Measurements from ENCODE around the gene RALGAPA2.

DNA sequence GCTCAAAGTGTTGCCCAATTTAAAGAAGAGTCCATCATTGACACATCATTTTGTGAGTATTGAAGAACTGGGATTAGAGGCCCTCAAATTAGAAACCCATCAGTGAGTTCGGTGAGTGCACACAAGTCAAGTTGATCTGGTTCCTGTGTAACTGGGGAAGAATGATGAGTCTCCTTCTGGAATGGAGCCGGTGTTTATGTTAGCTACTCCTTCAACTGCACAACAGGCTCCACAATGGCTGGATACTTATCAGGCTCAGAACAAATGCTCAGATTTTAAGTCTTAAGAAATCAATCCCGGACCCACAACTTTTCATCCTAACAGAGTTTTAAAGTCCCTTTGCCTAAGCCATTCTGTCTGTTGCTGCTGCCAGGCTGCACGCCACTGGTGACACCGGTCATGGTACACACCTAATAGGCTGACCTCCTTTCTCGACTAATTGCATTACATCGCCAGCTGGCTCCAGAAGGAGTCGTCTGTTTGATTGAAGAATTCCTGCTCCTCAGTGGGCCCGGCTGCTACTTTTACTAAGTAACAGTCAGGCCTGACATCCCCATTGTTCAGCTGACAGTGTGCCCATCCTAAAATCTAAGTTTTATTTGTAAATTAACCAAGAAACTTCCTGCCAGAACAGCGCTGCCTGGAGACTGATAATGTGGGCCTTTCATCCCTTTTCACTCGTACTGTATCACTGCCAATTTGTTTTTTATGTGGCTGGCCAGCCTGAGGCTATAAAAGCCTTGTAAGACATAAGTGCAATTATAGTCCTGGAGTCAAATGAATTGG lies 214.2 kb downstream of the RALGAPA2 start:
- no peak for TF ChIP-seq EZH2 (IDR thresholded peaks at IDR 0.05; ENCODE audit: low read depth, unreplicated experiment)
- TF ChIP-seq, protein P1, sequence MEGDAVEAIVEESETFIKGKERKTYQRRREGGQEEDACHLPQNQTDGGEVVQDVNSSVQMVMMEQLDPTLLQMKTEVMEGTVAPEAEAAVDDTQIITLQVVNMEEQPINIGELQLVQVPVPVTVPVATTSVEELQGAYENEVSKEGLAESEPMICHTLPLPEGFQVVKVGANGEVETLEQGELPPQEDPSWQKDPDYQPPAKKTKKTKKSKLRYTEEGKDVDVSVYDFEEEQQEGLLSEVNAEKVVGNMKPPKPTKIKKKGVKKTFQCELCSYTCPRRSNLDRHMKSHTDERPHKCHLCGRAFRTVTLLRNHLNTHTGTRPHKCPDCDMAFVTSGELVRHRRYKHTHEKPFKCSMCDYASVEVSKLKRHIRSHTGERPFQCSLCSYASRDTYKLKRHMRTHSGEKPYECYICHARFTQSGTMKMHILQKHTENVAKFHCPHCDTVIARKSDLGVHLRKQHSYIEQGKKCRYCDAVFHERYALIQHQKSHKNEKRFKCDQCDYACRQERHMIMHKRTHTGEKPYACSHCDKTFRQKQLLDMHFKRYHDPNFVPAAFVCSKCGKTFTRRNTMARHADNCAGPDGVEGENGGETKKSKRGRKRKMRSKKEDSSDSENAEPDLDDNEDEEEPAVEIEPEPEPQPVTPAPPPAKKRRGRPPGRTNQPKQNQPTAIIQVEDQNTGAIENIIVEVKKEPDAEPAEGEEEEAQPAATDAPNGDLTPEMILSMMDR (conservative IDR thresholded peaks at IDR 0.05; ENCODE audit: low read depth in 2 of 2), result no peak
- TF ChIP-seq POLR2AphosphoS5 (IDR thresholded peaks at IDR 0.05; ENCODE audit: low read depth), result no peak
- TF ChIP-seq, protein P2, sequence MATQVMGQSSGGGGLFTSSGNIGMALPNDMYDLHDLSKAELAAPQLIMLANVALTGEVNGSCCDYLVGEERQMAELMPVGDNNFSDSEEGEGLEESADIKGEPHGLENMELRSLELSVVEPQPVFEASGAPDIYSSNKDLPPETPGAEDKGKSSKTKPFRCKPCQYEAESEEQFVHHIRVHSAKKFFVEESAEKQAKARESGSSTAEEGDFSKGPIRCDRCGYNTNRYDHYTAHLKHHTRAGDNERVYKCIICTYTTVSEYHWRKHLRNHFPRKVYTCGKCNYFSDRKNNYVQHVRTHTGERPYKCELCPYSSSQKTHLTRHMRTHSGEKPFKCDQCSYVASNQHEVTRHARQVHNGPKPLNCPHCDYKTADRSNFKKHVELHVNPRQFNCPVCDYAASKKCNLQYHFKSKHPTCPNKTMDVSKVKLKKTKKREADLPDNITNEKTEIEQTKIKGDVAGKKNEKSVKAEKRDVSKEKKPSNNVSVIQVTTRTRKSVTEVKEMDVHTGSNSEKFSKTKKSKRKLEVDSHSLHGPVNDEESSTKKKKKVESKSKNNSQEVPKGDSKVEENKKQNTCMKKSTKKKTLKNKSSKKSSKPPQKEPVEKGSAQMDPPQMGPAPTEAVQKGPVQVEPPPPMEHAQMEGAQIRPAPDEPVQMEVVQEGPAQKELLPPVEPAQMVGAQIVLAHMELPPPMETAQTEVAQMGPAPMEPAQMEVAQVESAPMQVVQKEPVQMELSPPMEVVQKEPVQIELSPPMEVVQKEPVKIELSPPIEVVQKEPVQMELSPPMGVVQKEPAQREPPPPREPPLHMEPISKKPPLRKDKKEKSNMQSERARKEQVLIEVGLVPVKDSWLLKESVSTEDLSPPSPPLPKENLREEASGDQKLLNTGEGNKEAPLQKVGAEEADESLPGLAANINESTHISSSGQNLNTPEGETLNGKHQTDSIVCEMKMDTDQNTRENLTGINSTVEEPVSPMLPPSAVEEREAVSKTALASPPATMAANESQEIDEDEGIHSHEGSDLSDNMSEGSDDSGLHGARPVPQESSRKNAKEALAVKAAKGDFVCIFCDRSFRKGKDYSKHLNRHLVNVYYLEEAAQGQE (IDR thresholded peaks at IDR 0.05; ENCODE audit: unreplicated experiment), result no peak
- TF ChIP-seq, protein P3, sequence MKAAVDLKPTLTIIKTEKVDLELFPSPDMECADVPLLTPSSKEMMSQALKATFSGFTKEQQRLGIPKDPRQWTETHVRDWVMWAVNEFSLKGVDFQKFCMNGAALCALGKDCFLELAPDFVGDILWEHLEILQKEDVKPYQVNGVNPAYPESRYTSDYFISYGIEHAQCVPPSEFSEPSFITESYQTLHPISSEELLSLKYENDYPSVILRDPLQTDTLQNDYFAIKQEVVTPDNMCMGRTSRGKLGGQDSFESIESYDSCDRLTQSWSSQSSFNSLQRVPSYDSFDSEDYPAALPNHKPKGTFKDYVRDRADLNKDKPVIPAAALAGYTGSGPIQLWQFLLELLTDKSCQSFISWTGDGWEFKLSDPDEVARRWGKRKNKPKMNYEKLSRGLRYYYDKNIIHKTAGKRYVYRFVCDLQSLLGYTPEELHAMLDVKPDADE (IDR thresholded peaks at IDR 0.05), result no peak
- TF ChIP-seq EZH2phosphoT487 (IDR thresholded peaks at IDR 0.05; ENCODE audit: unreplicated experiment), result no peak
- TF ChIP-seq CREB1 (CRISPR knock-in tag; IDR thresholded peaks at IDR 0.05; ENCODE audit: low read depth), result no peak
- no peak for TF ChIP-seq NANOG (IDR thresholded peaks at IDR 0.05; ENCODE audit: borderline replicate concordance)
- TF ChIP-seq ZNF114 (CRISPR knock-in tag; IDR thresholded peaks at IDR 0.05), result no peak
- no peak for TF ChIP-seq ZNF331 (CRISPR knock-in tag; IDR thresholded peaks at IDR 0.05; ENCODE audit: low read depth)
